Keratinocyte (primary cell): ENCODE results near the gene MFSD6. TPM values are rescaled to one million over a fixed set of nuclear protein-coding genes. Genes with fewer than 3 reads are reported as not detected.

ENCODE experiments used
- DNase-seq: peaks from one replicate; pipeline ENCODE4 v3.0.0-alpha.2; 2011; ENCODE audit warnings: low read depth, missing footprints, low spot score
- FAIRE-seq: peaks from 2 replicates; lab custom pipeline; 2011; peaks lifted over from hg19 to GRCh38; lab: Jason Lieb, UNC
- H2AFZ ChIP-seq: 2 replicates; pipeline ENCODE4 v1.6.0; 2012; ENCODE audit warnings: low read length, control low read depth, inconsistent platforms; ENCODE audit not compliant: control insufficient read depth
- H3K27ac ChIP-seq: 2 replicates; pipeline ENCODE4 v1.5.1; 2011; ENCODE audit warnings: low read length; ENCODE audit not compliant: control insufficient read depth, insufficient read depth
- H3K27me3 ChIP-seq: 3 replicates; pipeline ENCODE4 v1.6.0; 2011; ENCODE audit warnings: low read length; ENCODE audit not compliant: control insufficient read depth, insufficient read depth; ENCODE audit errors: extremely low read depth
- H3K36me3 ChIP-seq, 2 experiments: 2 replicates in 1 of 2; 3 replicates in 1 of 2; pipeline ENCODE4 v1.5.1; 2011; ENCODE audit warnings: low read length in 2 of 2, mild to moderate bottlenecking in 1 of 2; ENCODE audit not compliant: control insufficient read depth in 2 of 2, insufficient read depth in 2 of 2; ENCODE audit errors: extremely low read depth in 1 of 2
- H3K4me1 ChIP-seq: 3 replicates; pipeline ENCODE4 v1.5.1; 2011; ENCODE audit warnings: low read length; ENCODE audit not compliant: control insufficient read depth, insufficient read depth; ENCODE audit errors: extremely low read depth
- H3K4me2 ChIP-seq: 3 replicates; pipeline ENCODE4 v1.6.0; 2011; ENCODE audit warnings: low read depth, low read length; ENCODE audit not compliant: control insufficient read depth, insufficient read depth; ENCODE audit errors: extremely low read depth
- H3K4me3 ChIP-seq, 3 experiments: fragments of 200-600 bp in 1 of 3; sonication (generic) in 1 of 3; 2 replicates in 2 of 3; 3 replicates in 1 of 3; pipeline ENCODE4 v1.5.1; 2011 to 2016; ENCODE audit warnings: low read length in 3 of 3, mild to moderate bottlenecking in 3 of 3, control low read depth in 2 of 3, inconsistent platforms in 1 of 3, low read depth in 1 of 3, mixed read lengths in 1 of 3, mixed run types in 1 of 3, moderate library complexity in 1 of 3; ENCODE audit not compliant: control insufficient read depth in 2 of 3, insufficient read depth in 2 of 3; ENCODE audit errors: extremely low read depth in 1 of 3
- H3K79me2 ChIP-seq: 2 replicates; pipeline ENCODE4 v1.6.0; 2012; ENCODE audit warnings: low read length; ENCODE audit not compliant: control insufficient read depth, insufficient read depth
- H3K9ac ChIP-seq: 3 replicates; pipeline ENCODE4 v1.6.0; 2011; ENCODE audit warnings: low read length; ENCODE audit not compliant: control insufficient read depth, insufficient read depth; ENCODE audit errors: extremely low read depth
- H3K9me1 ChIP-seq: 3 replicates; pipeline ENCODE4 v1.6.0; 2011; ENCODE audit warnings: low read length; ENCODE audit not compliant: control insufficient read depth, insufficient read depth; ENCODE audit errors: extremely low read depth
- H3K9me3 ChIP-seq: 2 replicates; pipeline ENCODE4 v1.5.1; 2012; ENCODE audit warnings: low read depth, low read length; ENCODE audit not compliant: control insufficient read depth
- H4K20me1 ChIP-seq: 3 replicates; pipeline ENCODE4 v1.6.0; 2011; ENCODE audit warnings: low read length; ENCODE audit not compliant: control insufficient read depth, insufficient read depth; ENCODE audit errors: extremely low read depth
- EZH2 ChIP-seq: IDR thresholded peaks from one replicate; pipeline ENCODE4 v1.6.1; 2012; ENCODE audit warnings: inconsistent platforms, mild to moderate bottlenecking, low read length, moderate library complexity
- dilution Hi-C: fragments of 300-500 bp; cut with MboI; formaldehyde crosslinking; loops from one replicate; pipeline ENCODE4 v1.7.0; 2020; ENCODE audit warnings: low sequenced_read_pairs; ENCODE audit not compliant: extremely low pct_ligation_motif_present
- polyA plus RNA-seq, 5 experiments: library from polyadenylated mRNA; depleted of rRNA in 3 of 5; stranded (reverse) in 3 of 5; stranded (forward) in 1 of 5; unstranded in 1 of 5; fragments of >200 nt; gene quantifications; 1 replicate in 1 of 5; 2 replicates in 3 of 5; 3 replicates in 1 of 5; pipeline versions ENCODE4 v1.2.1 to v1.2.3, GENCODE V29; 2011 to 2012; ENCODE audit warnings: missing spikeins in 2 of 5, low read depth in 1 of 5, low replicate concordance in 1 of 5
- TF ChIP-seq, protein P1 (sequence below), 3 experiments: IDR thresholded peaks in 1 of 3; conservative IDR thresholded peaks in 1 of 3; optimal IDR thresholded peaks in 1 of 3; 2 replicates in 2 of 3; 3 replicates in 1 of 3; pipeline versions ENCODE3 to v1.5.1; 2011; ENCODE audit warnings: low read length in 3 of 3, mild to moderate bottlenecking in 3 of 3, moderate library complexity in 2 of 3, control low read depth in 1 of 3, inconsistent platforms in 1 of 3; ENCODE audit not compliant: insufficient read depth in 2 of 3; ENCODE audit errors: extremely low read depth in 1 of 3

MFSD6 gene
- polyA plus RNA-seq, 1 donor (not counting 4 experiments of a cell fraction or from before 2014, with no cell fraction given): 11.0 TPM

DNA sequence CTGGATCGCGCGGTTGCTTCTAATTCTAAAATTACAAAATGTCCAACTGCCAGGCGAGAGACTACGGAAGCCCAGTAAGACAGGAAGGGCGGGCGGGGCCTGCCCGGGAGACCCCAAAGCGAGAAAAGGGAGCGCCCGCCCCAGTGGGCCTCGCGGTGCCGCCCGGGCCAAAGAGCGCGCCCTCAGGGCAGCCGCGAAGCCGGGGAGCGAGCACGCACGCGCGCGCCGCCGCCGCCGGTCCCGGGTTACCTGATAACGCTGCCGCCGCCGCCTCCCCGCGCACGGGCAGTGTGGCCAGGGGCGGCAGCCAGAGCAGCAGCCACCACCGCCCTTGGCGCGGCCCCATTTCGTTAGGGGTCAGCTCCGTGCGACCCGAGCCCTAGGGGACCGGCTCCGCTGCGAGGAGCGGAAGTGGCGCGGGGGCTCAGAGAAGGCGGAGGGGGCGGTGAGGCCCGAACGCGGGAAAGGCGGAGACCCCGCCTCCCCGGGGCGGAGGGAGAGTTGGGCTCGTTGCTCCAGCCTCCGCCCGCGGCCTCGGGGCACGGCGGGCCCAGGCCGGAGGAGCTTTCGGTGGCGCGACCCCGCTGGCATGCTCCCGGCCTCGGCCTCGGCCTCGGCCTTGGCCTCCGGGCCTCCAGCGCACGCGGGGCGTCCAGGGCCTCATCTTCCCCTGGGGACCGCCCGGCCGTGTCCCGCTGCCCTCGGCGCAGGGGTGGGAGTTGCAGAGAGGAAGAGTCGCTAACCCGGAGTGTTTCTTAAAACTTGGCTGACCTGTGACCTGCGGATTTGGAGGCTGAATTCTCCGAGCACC is 126.4 kb downstream of the MFSD6 start, which contains the start of gene NEMP2:
NEMP2 (minus strand) TSS at position 413 of the 811 bp plus-strand sequence; CDS start at position 346, 67 bp downstream.
- H3K4me1 ChIP-seq: peaks cover 36% of the 10 kb centered on the region
- TF ChIP-seq, protein P1, sequence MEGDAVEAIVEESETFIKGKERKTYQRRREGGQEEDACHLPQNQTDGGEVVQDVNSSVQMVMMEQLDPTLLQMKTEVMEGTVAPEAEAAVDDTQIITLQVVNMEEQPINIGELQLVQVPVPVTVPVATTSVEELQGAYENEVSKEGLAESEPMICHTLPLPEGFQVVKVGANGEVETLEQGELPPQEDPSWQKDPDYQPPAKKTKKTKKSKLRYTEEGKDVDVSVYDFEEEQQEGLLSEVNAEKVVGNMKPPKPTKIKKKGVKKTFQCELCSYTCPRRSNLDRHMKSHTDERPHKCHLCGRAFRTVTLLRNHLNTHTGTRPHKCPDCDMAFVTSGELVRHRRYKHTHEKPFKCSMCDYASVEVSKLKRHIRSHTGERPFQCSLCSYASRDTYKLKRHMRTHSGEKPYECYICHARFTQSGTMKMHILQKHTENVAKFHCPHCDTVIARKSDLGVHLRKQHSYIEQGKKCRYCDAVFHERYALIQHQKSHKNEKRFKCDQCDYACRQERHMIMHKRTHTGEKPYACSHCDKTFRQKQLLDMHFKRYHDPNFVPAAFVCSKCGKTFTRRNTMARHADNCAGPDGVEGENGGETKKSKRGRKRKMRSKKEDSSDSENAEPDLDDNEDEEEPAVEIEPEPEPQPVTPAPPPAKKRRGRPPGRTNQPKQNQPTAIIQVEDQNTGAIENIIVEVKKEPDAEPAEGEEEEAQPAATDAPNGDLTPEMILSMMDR (optimal IDR thresholded peaks at IDR 0.05 in 1 of 3, IDR thresholded peaks at IDR 0.05 in 1 of 3, conservative IDR thresholded peaks at IDR 0.05 in 1 of 3; ENCODE audit: extremely low read depth in 1 of 3, insufficient read depth in 2 of 3, low read length in 3 of 3): no peak
- no peak for TF ChIP-seq EZH2
- no peaks in the 10 kb centered on the region for H4K20me1 ChIP-seq
- H3K9me3 ChIP-seq: peaks cover 2% of the 10 kb centered on the region
- peaks cover 3% of the 10 kb centered on the region for H3K79me2 ChIP-seq
- peak within 1 kb of the TSS; percentile 86 for H3K9ac ChIP-seq
- DNase-seq: no peak
- H3K27me3 ChIP-seq: no peaks in the 10 kb centered on the region
- H3K27ac ChIP-seq: peak within 1 kb of the TSS; percentile 86
- no peaks in the 10 kb centered on the region for H3K36me3 ChIP-seq
- H3K9me1 ChIP-seq: no peaks in the 10 kb centered on the region
- peak within 1 kb of the TSS; percentile 55 to 89 (median 82) for H3K4me3 ChIP-seq
- H3K4me2 ChIP-seq: peak within 1 kb of the TSS; percentile 95
- dilution Hi-C loops: no loop called here
- H2AFZ ChIP-seq: peak within 1 kb of the TSS; percentile 99
- FAIRE-seq: no peak

DNA sequence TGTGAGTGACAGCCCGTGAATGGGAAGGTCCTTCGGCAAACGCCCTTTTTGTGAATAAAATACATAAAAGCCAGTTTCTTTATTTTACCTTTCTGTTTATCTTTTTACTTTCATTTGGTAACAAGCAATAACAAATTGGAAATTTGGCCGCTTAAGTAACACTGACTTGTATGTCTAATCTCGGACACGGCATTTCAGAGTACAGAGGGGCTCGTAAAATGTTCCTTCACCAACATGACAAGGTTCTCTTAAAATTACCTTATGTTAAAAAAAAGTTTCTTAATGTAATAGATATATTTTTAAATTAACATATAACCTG is 126.9 kb downstream of the MFSD6 start:
- dilution Hi-C loops: no loop called here
- Histone ChIP-seq H3K4me1 (peaks cover 34% of the 10 kb centered on the region), H3K27ac (peak overlapping the region; percentile 86), H3K9me1 (no peaks in the 10 kb centered on the region), H3K4me2 (peak overlapping the region; percentile 95), H3K9me3 (peaks cover 2% of the 10 kb centered on the region), H3K9ac (peak overlapping the region; percentile 86), H3K79me2 (peaks cover 3% of the 10 kb centered on the region), H2AFZ (peak overlapping the region; percentile 82), H3K36me3 (no peaks in the 10 kb centered on the region), H3K4me3 (peak overlapping the region; percentile 55 to 89 (median 82)), H3K27me3 (no peaks in the 10 kb centered on the region), H4K20me1 (no peaks in the 10 kb centered on the region)
- DNase-seq (no peak), FAIRE-seq (no peak)
- TF ChIP-seq, protein P1 (optimal IDR thresholded peaks at IDR 0.05 in 1 of 3, IDR thresholded peaks at IDR 0.05 in 1 of 3, conservative IDR thresholded peaks at IDR 0.05 in 1 of 3; ENCODE audit: extremely low read depth in 1 of 3, insufficient read depth in 2 of 3, low read length in 3 of 3): no peak
- no peak for TF ChIP-seq EZH2
